Stimulated activated CD4-positive, alpha-beta T cell treated with anti-CD3 and anti-CD28 coated beads, Interleukin-15, amount 100 ng/mL, for 1 hour (primary cell): ENCODE data around the gene LRRC4C.

ENCODE experiments used
- DNase-seq, 2 donors: peaks; one replicate each; pipeline ENCODE4 v3.0.0-alpha.2; 2020; ENCODE audit warnings: low read depth in 1 of 2, low spot score in 1 of 2

The LRRC4C gene

DNA sequence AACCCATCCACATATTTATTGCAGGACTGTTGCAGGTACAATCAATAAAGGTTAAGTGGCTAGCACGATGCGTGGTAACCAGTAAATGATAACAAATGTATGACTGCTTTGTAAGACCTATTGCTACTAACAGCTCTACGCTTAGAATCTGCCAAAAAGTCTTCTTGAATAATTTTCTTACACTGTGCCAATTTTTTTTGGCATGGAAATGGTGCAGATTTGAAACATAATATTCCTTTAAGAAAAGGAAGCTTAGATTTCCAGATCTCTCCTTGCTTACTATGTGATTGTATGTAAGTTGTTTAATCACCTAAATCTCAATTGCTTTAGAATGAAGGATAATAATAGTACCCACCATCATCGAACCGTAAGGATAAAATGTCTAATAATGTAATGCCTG is 192.0 kb downstream of the LRRC4C start:
- DNase-seq = no peak

- DNase-seq = no peak
Observed at GRCh38 chr11:41256041-41256440, 203.4 kb downstream of the LRRC4C start.

DNA sequence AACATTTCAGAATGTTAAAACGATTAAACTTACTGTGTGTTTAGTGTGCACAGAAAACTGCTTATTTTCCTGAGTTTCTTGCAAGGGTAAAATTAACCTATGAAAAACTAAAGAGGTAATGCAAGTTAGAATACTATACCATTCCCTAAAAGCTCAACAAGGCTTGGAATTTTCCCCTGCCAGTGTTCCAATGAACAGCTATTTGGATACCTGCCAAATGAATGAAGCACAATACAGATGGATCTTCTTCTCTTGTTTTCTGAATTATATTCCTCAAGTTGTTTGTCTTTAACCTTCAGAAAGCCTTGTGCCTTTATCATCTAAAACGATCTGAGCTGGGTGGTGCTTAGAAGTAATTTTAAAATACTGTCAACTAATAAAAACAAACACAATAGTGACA is 204.5 kb downstream of the LRRC4C start:
- no peak for DNase-seq

- no peak for DNase-seq
Observed at GRCh38 chr11:41250408-41250935, 209.0 kb downstream of the LRRC4C start.

- no peak for DNase-seq
Observed at GRCh38 chr11:41247621-41248020, 211.8 kb downstream of the LRRC4C start.

- no peak for DNase-seq
Observed at GRCh38 chr11:41246399-41246745, 213.1 kb downstream of the LRRC4C start.

GRCh38 chr11:41245704-41246398 is 213.6 kb downstream of the LRRC4C start:
- DNase-seq = no peak

GRCh38 chr11:41245184-41245583 is 214.3 kb downstream of the LRRC4C start:
- no peak for DNase-seq

GRCh38 chr11:41237382-41237781 is 222.1 kb downstream of the LRRC4C start:
- DNase-seq = no peak

DNA sequence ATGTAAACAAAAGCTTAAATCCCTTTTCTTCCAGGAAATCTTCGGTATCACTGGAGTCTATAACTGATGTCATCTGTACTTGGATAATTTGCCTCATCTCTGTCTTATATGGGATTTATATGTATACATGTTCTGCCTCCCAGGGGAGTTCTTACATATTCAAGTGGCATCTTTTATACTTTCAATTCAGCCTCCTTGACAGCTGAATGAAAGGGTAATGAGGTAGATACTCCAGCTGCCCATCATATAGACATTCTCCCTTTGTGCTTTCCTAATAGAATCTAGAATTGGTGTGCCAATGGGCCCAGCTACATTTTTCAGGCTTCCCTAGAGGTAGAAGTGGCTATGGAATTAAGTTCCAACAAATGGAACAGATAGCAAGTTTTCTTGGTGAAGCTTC is 223.8 kb downstream of the LRRC4C start:
- DNase-seq = no peak

DNA sequence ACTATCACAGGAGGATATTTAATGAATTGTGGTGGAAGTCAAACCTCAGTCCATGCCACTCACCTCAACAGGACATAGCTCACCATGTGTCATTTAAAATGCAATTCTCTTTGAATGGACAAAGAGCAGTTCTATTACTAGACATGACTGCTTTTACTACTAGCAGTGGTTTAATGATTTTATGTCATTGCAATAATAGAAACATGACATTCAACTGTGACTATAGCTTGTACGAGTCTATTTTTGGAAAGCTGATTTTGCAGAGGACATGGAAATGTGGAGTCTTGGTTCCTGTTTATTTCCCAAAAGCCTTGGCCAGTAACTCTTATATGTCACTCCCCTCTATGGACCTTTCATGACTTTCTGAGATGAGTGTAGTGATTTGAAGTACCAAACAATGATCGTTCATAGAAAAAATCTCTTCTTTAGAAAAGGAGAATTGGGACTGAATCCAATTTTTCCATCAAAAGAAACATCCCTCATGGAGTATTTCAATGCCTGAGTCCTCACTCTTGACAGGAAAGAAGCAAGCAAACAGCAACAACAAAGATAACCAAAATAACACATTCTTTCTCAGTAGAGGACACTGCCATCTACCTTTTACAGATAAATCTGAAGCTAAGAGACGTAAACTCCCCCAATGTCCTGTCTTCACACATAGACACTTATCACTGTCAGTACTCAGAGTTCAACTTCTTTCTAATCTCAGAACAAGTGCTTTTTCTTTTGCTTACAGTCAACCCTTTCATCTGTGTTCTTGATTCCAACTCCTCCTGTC is 233.4 kb downstream of the LRRC4C start:
- DNase-seq = no peak

DNA sequence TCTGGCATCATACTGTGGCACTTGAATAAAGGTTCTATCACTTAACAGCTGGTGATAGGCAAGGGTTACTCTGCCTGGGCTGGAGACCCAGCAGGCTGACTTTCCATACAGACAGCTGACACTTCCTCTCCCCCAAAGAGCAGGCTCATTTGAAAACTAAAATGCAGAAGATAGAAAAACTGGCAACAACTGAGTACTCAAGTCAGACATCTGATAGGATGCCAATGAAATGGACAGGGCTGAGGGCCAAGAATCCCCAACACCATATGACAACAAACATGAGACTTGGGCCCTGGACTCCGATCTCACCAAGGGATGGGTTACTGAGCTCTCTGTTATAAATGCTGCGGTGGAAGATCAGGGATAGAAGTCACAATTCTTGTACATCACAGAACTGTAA is 237.2 kb downstream of the LRRC4C start:
- DNase-seq = no peak

GRCh38 chr11:41206388-41206787 is 253.1 kb downstream of the LRRC4C start:
- no peak for DNase-seq

- DNase-seq = no peak
Observed at GRCh38 chr11:41201156-41201555, 258.3 kb downstream of the LRRC4C start.

DNA sequence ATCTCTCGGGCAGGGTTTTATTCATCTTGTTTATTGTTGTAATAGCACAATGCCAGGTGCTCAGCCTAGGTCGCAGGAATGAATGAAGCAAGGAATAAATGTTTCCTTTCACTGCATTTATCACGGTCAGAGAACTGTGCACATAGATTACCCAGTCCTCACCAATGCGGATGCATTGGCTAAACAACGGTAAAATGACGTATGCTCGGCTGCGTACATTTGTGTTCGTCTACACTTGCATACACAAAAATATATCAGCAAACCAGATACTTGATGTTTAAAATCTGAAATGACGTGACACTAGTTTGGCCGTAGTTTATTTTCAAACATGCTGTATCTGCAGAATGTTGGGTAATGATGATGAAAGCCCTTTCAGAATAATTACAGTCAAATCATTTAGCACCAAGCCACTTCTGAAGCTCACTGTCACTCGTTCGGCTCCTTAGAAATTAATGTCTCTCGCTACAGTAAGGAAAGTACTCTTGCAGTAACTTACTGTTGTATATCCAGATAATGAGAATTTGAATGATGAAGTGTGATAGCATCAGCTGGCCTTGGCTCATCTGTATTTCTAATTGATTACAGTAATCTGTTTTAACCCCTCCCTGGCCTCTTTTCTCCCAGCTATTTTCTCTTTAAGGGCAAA is 268.9 kb downstream of the LRRC4C start:
- DNase-seq = no peak

GRCh38 chr11:41189701-41190436 is 269.6 kb downstream of the LRRC4C start:
- no peak for DNase-seq

- DNase-seq = no peak
Observed at GRCh38 chr11:41177791-41178190, 281.7 kb downstream of the LRRC4C start.

DNA sequence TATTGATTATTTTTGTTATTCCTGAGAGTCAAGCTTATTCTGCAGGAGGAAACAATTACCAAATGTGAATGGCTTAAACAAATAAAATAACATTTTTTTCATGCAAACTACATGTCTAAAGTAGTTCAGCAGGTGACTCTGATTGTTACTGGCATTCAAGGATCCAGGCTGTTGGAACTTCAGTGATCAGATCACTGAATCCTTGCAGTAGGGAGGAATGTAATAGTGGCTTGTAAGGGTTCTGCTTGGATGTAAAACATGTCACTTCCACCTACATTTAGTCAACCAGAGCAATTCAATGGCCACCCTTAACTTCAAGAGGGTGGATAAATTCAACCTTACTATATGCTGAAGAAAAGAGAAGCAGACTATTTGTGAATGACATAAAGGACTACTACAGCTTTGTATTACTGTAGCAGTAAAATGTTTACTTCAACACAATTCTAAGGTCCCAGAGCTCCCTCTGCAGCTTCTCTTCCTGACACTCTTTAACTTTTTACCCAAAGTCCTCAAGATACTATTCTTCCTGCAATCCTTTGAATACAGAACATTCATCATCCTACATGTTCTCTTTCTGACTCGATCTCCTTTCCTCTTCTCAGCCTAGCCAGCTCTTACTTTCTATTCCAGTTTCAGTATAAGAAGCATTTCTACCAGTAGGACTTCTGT is 284.0 kb downstream of the LRRC4C start:
- no peak for DNase-seq

DNA sequence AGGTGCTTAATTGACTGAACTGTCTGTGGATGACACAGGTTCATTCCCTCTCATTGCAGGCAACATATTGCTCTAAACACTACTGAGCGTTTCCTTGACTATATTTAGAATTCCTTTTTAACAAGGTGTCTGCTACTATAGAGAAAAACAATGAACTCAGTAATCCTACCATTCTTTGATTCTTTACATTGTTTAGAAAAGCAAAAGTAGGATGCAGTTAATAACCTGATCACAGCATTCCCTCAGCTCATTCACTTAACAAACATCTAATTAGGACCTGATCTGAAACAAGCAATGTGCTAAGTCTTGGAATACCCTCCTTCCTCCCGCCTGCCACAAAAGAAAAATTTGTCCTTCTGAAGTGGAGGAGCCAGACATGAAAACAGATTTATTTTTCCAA is 313.1 kb downstream of the LRRC4C start:
- DNase-seq = no peak

GRCh38 chr11:41145420-41145819 is 314.0 kb downstream of the LRRC4C start:
- no peak for DNase-seq

DNA sequence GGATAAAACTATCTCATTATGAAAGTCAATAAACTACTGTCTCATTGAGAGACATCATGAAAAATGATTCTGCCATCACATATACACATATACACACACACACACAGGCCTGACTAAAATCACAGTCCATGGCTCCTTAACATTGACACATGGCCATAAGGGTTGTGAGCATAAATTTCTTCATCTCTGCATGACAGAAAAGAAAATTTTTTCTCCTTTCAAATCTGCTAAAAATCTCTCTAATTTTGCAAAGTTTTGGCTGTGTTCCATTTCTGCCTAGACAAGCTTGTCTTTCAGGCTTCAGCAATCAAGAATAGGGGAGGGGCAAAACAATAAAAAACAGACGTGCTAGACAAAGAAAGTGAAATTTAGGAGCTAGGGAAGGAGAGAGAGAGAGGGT is 324.5 kb downstream of the LRRC4C start:
- DNase-seq = no peak
